ENCODE results near the gene TIFAB.
A peak's percentile ranks its signal among the peaks of the same experiment; 100 is the strongest.

TIFAB gene

DNA sequence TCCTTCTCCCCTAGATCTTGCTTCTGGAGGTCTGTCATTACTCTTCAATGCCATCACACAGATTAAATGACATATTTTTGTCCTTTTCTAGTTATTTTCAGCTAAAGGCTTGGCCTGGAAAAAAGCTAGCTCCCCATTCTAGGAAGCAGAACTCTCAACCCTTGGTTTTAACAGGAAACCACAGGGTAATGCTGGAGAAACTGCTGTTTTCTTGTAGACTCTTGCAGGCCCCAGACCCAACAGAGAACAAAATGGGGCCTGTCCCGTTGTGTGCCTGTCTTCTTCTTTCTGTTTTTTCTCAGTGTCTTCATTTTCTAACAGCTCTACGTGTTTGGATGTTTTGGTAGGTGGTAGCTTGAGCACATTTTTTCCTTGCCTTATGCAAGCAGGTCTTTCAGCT is 26.5 kb downstream of the TIFAB start:
- no peak for DNase-seq (ENCODE audit: low read depth)

DNA sequence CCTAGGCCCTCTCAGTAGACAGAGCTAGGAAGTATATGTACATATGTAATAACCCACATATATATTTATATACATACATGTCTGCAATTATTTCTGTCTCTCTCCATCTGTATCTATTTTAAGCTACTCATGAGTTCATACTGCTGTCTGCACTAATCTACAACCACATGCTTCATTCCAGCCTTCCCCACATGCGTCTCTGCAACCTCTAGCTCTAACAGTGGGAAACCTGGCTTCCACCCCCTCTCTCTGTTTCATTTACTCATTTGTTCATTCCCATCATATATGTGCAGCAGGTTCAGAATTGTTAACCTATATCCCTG is 28.3 kb downstream of the TIFAB start:
- no peak for DNase-seq (ENCODE audit: low read depth)

DNA sequence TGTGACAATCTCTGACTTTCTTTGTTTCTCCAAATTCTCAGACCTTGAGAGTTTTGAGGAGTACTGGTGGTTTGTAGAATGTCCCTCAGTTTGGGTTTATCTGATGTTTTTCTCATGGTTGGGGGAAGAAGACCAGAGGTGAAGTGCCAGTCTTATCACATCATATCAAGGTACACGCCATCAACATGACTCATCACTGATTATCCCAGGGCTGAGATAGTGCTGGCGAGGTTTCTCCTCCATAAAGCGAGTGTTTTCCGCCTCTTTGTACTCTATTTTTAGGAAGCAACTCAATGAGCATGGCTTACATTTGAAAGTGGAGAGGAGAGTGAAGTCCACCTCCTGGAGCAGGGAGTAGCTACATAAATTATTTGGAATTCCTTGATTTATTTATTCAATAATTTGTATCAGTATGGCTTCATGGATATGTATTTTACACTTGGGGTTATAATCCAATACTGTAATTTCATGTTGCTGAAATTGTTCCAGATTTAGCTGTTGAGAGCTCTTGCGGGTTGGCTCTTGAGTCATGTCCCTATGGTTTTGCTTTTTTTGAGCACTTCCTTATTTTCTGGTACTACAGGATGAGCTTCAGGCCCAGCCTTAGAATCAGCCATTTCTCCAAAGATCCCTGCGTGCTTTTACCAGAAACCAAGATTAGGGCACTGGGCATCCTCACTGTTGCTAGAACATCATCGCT is 28.9 kb downstream of the TIFAB start:
- no peak for DNase-seq (ENCODE audit: low read depth)

DNA sequence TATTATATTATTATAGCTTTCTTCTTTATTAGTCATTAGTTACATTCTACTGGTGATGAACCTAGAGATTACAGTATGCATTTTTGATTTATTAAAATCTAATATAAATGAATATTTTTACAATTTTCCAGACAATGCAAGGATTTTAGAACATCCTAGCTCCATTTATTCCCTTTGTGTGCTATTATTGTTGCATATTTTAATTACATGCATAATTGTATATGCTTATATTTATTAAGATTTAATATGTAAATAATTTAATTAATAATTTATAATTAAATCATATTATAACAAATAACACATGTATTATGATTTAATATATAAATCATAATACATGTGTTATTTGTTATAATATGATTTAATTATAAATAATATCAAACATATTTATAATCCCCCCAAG is 29.7 kb downstream of the TIFAB start:
- no peak for DNase-seq (ENCODE audit: low read depth)

DNA sequence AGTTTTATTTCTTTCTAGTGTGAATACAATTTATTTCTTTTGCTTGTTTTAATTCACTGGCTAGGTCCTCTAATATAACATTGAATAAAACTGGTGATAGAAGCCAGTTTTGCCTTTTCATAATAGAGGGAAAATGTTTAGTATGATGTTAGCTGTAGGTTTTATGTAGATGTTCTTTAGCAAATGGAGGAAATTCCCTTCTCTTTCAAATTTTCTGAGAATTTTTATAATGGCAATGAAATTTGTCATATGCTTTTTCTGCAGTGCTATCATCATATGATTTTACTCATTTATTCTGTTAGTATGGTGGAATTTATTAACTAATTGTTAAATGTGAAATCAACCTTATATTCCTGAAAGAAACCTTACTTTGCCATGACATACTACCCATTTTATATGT is 35.1 kb downstream of the TIFAB start:
- no peak for DNase-seq (ENCODE audit: low read depth)

DNA sequence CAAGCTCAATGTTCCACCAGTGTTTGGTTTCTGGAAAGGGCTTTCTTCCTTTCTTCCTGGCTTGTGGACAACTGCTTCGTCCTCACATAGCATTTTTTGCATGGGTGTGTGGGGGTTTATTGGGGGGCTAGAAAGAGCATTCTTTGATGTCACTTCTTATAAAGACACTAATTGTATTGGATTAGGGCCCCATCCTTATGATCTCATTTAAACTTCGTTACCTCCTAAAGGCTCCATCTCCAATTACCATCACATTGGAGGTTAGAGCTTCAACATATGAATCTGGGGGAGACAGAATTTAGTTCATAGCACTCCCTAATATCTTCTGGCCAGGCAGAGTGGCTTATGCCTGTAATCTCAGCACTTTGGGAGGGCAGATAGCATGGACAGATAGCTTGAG is 47.1 kb downstream of the TIFAB start:
- DNase-seq (ENCODE audit: low read depth) = no peak

DNA sequence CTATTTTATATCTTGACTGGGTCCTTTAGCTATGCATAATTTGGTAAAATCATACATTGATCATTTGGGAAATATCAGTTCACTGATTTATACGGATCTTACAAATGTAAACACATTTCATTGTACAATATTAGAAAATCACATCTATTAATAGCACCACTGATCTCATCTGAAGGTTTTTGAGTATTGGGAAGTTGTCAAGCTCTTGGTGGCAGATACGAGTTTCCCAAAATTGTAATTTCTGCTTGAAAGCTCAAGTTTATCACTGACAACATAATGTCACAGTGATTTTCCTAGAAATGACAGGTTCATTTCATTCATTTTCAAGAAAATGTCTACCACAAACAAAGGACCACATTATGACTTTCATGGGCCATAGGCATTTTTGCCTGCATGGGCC is 50.1 kb downstream of the TIFAB start:
- DNase-seq (ENCODE audit: low read depth) = no peak

DNA sequence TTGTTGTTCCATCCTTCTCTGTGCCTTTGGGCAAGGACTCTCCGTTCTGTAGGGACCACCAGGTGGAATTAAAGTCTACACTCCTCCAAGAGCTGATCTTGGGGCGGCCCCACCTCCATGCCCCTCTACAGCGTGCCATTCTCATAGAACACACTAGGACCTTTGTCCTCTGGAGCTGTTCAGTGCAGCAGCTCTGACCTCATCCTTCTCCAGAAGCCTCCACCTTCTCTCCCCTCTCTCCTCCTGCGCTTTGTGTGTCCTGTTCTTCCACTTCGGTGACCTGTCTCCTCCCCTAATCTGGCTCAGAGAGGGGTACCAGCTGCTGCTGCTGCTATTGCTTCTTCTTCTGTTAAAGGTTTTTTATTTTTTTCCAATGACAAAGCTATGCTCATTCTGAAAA is 51.3 kb downstream of the TIFAB start:
- DNase-seq (ENCODE audit: low read depth) = no peak

DNA sequence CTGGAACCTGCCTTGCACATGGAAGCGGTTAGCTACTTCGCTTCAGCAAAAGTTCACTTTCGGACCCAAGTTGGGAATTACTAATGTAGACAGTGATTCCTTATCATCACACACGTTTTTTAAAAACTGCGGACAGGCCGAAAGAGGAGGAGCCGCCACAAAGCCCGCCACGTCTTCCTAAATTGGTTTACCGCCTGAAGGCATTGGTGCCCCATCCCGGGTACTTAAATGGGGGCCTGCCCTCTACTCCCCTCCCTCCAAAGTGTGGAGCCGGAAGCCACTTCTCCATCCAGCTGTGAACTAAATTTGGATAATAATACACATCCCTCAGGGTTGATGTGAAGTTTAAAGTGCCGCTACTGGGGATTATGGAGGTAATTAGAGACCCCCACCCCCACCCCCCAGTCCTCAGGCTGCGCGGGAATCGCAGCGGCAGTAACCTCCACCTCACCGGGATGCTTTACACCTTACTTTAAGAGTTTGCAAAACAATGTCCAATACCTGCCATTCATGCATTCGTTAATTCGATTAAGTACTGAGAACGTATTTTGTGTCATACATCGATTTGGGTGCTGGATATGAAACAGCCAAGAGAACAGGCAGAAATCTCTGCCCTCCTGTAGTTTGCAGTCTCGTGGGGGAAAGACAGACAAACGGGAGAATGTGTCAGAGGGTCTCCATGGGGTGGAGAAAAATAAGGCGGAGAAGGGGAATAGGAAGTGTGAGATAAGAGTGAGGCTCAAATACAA is 52.2 kb downstream of the TIFAB start:
- no peak for DNase-seq (ENCODE audit: low read depth)

DNA sequence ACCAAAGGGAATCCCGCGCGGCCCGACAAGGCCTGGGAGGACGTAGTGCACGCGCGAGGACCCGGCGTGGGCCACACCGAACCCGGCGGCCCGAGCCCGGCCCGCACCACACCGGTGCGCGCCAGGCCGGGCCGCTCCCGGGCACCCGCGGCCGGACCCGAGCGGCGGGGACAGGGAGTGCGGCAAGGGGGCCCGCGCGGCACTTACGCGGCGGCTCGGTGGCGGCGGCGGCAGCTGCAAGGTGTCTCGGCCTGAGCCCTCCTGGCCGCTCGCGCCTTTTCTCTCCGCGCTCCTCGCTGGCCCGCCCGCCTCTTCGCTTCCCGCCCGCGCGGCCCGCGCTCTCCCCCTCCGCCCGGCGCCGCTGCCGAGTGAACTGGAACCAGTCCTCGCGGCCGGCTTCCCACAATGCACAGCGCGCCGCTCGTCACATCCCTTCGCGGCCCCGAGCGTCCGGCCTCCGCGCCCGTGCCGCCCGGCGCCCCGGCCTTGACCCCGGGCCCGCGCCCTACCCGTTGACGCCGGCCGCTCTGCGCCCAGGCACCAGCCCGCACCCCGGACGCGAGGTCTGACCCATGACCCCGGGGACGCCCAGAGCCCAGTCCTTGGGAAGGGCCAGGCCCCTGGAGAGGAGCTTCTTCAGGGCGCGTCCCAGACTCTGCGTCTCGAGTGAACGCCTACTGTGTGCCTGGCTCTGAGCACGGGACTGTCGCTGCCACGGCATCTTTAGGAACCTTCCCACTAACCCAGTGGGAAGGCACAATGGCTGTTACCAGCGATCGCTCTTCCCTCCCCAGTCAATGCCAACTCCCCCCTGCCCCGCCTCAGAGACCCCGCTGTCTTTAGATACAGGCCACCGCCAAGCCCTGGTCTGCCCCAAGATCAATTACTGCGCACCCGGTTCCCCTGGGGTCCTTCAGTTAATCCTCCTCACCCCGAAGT is 53.0 kb downstream of the TIFAB start, which contains the start of gene MACROH2A1:
Gene MACROH2A1, minus strand, starts transcription at position 377 of the 939 bp plus-strand sequence. CDS start 10,138 bp downstream, outside the sequence.
- DNase-seq (ENCODE audit: low read depth) = peak; percentile 76

DNA sequence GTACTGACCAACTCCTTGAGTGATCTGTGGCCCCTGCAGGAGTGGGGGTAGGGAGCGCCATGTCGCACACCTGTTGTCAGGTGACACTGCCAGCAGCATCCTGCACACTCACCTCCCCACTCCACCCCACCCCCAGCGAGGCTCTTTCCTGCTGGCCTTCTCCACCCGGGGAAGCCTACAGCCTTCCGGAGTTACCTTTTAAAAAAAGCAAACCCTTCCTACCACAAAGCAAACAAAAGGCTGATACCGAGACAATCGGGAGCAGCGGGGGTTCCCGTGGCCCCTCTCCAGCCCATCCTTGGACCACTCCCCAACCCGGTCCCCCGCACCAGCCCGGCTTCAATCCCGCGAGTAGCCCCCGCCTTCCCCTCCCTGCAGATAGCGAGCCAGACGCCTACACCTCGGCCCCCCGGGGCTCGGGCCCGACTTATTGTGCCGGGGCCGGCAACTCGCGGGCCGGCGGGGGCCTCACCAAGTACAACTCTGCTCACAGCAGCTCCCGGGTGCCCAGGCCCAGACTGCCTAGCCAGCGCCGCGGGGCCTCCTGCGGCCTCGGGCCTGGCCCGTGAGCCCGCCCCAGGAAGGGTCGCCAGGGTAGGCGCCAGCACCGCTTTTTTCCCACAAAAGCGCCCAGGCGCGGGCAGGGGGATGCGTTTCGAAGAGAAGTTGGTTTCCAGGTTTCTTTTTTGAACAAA is 53.8 kb downstream of the TIFAB start:
- DNase-seq (ENCODE audit: low read depth) = peak; percentile 21
